ENCODE results near the gene TMEM132C.

Gene TMEM132C

GRCh38 chr12:128290938-128291337 is 24.0 kb downstream of the TMEM132C start:
- no peak for FAIRE-seq

DNA sequence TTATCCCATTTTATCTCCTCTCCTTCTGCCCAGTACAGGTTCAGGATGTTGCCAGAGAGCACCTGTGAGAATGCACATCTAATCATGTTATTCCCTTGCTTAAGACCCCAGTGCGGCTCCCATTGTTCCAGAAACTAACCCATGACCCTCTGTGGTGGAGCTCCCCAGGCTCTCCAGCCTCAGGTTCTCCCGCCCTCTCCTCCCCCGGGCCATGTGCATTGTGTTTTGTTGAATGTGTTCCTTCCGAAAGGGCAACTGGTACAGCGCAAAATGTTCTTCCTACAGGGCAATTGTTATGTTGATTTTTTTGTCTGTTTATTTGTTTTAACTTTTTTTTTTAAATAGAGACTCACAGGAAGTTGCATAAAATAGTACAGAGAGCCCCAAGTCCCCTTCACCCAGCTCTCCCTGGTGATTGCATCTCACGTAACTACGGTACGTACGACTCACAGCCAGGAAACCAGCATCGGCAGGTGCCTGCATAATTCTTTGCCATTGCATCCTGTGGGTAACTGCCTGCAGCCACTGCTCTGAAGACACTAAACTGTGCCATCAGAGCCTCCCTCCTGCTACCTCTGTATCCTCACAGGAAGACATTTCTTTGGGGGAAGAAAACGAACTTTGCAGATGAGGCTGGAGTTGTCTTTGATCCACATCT is 31.2 kb downstream of the TMEM132C start:
- no peak for FAIRE-seq

DNA sequence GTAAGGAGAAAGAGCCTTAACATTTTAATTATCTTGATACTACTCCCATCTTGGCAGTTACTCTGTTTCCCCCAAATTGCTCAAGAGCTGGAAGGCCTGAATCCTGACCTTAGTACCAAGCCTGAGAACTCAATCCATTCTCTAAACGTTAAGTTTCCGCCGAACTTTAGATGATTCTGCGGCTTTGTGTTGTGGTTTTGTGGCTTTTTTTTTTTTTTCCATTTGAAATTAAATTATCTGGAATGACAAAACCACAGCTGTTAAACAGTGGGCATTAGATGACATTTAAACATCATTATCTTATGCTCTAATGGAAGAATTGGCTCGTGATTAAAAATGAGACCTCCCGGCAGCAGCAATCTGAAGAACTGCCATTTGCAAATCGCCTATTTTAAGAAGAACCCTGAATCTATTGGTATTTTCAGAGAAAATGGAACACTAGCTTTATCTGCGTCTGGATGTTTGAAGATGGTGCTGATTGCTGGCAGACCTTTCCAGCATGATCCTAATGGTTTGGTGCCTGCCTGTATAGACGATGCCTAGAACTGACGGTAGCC is 38.4 kb downstream of the TMEM132C start:
- no peak for FAIRE-seq

GRCh38 chr12:128307791-128308190 is 40.8 kb downstream of the TMEM132C start:
- no peak for FAIRE-seq

DNA sequence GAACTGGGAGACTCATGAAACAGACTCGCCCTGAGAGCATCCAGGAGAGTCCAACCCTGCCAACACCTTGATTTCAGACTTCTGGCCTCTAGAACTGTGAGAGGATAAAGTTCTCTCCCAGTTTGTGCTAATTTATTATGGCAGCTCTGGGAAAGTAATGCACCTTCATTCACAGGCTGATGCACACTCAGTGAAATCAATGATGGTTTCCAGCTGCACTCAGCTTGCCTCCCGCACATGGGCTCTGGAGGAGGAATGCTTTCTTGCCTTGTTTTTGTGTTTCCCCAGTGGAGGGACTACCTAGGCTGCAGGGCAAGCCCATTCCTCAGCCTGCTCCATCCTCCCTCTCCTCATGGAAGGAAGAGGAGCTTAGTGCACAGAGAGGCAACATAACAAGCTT is 45.7 kb downstream of the TMEM132C start:
- FAIRE-seq: no peak

DNA sequence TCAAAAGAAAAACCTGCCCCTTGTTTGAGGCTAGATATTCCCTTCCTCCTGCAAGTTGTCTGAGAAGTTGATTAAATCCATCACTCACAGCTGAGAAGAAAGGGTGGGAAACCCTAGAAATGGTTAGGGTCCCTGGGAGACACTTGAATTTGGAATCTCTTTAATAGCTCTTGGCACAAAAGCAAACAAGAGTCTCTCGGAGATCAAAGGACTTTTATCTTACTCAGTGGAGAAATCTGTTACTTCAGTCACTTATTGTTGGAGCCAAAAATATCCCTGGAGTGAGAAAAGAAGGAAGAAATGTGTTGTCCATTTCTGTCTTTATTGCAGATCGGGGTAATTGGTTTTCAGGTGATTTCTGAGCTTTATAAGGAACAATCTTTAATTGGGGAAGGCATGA is 47.0 kb downstream of the TMEM132C start:
- FAIRE-seq: no peak

GRCh38 chr12:128314611-128315010 is 47.6 kb downstream of the TMEM132C start:
- FAIRE-seq: no peak

GRCh38 chr12:128316078-128316477 is 49.1 kb downstream of the TMEM132C start:
- FAIRE-seq: no peak

- FAIRE-seq: no peak
These were observed 50.1 kb downstream of the TMEM132C start for GRCh38 chr12:128316973-128317526.

- FAIRE-seq: no peak
These were observed 51.4 kb downstream of the TMEM132C start for GRCh38 chr12:128318341-128318740.

DNA sequence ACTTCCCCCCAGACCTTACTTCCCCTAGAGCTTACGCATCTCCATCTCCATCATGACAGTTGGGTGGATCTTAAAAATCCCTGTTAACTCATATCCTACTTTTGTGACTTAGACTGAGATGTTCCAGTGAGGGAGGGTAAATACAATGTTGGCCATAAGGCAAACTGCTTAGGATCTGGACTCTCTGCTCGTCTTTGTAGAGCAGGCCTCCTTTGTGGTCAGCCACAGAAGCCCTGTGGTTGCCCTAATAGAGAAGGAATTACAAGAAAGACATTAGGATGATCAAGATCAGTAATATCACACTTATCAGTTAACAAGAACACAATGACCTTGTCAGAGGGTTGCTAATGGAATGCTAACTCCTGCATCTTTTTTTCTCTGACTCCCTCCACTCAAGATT is 52.0 kb downstream of the TMEM132C start:
- FAIRE-seq: no peak

DNA sequence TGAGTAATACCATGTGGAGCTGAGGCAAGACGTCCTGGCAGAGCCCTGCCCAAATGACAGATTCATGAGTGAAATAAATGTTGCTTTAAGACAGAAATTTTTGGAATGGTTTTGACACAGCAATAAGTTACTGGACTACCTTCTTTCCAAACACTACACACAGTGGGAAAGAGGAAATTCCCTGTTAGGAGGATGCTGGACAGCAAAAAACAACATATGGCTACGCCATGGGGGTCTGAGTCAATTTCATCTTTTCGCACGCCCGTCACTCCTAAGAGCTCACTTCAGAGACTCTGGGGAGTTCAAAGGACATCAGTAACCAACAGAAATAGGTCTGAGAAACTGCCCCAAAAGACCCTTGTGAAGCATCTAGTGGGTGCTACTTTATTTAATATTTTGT is 55.4 kb downstream of the TMEM132C start:
- FAIRE-seq: no peak

- FAIRE-seq: no peak
These were observed 56.4 kb downstream of the TMEM132C start for GRCh38 chr12:128323145-128323920.

GRCh38 chr12:128325646-128326045 is 58.7 kb downstream of the TMEM132C start:
- FAIRE-seq: no peak

GRCh38 chr12:128326406-128326805 is 59.4 kb downstream of the TMEM132C start:
- no peak for FAIRE-seq

GRCh38 chr12:128328961-128329360 is 62.0 kb downstream of the TMEM132C start:
- FAIRE-seq: no peak

DNA sequence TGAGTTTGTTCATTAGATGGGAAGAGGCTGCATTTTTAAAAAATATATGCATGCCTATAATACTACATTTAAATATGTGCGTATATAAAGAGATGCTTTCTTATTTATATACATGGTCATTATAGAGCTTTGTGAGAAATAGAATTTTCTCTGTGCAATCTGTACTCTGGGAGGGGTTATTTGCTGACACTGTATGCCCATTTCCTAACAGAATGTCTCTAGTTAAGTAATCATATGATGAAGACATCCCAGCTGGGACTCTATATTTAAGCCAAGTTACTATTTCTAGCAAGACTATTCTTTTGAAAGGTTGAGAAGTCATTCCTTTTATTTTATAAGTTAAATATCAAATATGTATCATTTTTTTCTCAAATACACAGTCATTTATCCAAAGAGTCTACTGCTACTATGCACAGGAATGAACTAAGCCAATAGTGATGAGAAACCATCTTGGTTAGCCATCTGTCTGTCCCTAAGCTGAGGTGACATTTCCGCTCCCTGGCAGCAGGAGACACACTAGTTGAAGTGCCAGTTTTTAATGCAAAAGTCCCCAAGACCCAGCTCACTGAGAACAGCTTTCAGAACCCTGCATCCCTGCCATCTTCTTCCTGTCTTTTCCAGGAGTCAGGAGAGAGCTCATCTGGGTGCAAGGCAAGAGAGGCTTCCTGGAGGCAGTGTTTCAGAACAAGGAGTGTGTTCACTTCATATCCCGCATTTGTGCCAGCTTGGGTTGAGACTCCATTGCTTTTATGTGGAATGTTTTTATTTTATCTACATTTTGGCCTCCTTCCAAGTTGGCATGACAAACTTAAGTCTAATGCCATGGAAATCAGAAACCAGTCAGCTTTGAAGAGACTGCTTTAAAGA is 69.5 kb downstream of the TMEM132C start:
- FAIRE-seq: no peak

DNA sequence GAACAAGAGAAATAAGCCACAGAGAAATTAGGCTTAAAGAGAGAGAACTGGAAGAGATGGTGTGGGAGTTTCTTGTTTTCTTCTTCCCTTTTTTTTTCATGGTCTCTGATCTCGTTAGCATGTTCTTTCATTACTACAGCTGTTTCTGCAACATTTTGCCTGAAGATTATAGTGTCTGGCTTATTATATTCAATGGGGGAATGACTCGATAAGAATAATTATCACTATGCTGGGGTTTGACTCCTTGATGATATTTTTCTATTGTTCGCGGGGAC is 70.0 kb downstream of the TMEM132C start:
- no peak for FAIRE-seq

- no peak for FAIRE-seq
These were observed 70.6 kb downstream of the TMEM132C start for GRCh38 chr12:128337431-128338170.

GRCh38 chr12:128338386-128339125 is 71.6 kb downstream of the TMEM132C start:
- no peak for FAIRE-seq

- FAIRE-seq: no peak
These were observed 72.2 kb downstream of the TMEM132C start for GRCh38 chr12:128339126-128339520.

DNA sequence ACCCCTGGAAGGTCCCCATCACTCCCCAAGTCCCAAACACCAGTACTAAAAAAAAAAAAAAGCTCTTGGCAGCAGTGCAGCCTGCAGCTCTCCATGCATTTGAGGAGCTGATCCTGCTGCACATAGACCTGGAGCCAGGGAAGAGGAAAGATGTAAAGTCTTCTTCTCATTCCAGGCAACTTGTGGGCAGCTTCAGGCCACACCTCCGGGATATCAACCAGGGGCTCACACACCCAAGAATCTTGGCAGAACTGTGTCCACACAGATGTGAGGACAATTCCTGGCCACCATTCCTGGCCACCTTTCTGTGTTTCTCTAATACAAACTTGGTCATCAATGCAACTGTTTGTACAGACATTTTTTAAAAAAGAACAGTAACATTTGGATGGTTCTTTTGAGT is 72.7 kb downstream of the TMEM132C start:
- FAIRE-seq: no peak

All from G401.6 (cell line).